ENCODE results near the gene EPB41L3. TPM values are rescaled to one million over a fixed set of nuclear protein-coding genes. Genes with fewer than 3 reads are reported as not detected.

Gene EPB41L3
- total RNA-seq, 1 experiment from 2014 or later = 0.36 TPM

- POLR2A ChIA-PET = no interaction called here
- CTCF ChIA-PET = no interaction called here
- Histone ChIP-seq H3K4me3 (ENCODE audit: low read depth in 2 of 2, low read length in 2 of 2) (no peak overlapping the region), H3K4me1 (ENCODE audit: control insufficient read depth, insufficient read depth, low read length) (no peaks in the 10 kb centered on the region), H3K36me3 (ENCODE audit: control insufficient read depth, insufficient read depth, low read length) (no peaks in the 10 kb centered on the region), H3K27ac (ENCODE audit: low read length) (no peak overlapping the region), H3K27me3 (ENCODE audit: control insufficient read depth, insufficient read depth, low read length) (no peaks in the 10 kb centered on the region), H3K9me3 (ENCODE audit: control insufficient read depth, insufficient read depth, low read depth, low read length) (no peaks in the 10 kb centered on the region)
- intact Hi-C loops (cut with micrococcal nuclease; ENCODE audit: unreplicated experiment) (no loop called here), in situ Hi-C loops (cut with HindIII; ENCODE audit: low pct_unique_long_range_greater_than_20kb, low sequenced_read_pairs) (no loop called here)
- TF ChIP-seq REST (IDR thresholded peaks at IDR 0.05; ENCODE audit: insufficient read depth in 1 of 2, low read depth in 2 of 2, low read length in 1 of 2) (no peak), SIN3A (IDR thresholded peaks at IDR 0.05; ENCODE audit: borderline replicate concordance, insufficient read depth, low read depth, low read length) (no peak), POLR2AphosphoS5 (IDR thresholded peaks at IDR 0.05; ENCODE audit: low read depth, low read length) (no peak), CTCF (IDR thresholded peaks at IDR 0.05) (no peak), TCF7L2 (IDR thresholded peaks at IDR 0.05; ENCODE audit: low read depth, low read length) (no peak)
- DNase-seq (ENCODE audit: low read depth, low spot score) (no peak), ATAC-seq (no peak)
- BruUV-seq (replicated peaks) = no TSS peak
These were observed 37.6 kb downstream of the EPB41L3 start for GRCh38 chr18:5506174-5506573.

GRCh38 chr18:5503740-5504139 lies 40.1 kb downstream of the EPB41L3 start:
- Histone ChIP-seq H3K36me3 (ENCODE audit: control insufficient read depth, insufficient read depth, low read length) (no peaks in the 10 kb centered on the region), H3K4me3 (ENCODE audit: low read depth in 2 of 2, low read length in 2 of 2) (no peak overlapping the region), H3K27me3 (ENCODE audit: control insufficient read depth, insufficient read depth, low read length) (no peaks in the 10 kb centered on the region), H3K4me1 (ENCODE audit: control insufficient read depth, insufficient read depth, low read length) (no peaks in the 10 kb centered on the region), H3K9me3 (ENCODE audit: control insufficient read depth, insufficient read depth, low read depth, low read length) (no peaks in the 10 kb centered on the region), H3K27ac (ENCODE audit: low read length) (no peak overlapping the region)
- no peak for ATAC-seq
- in situ Hi-C loops (cut with HindIII; ENCODE audit: low pct_unique_long_range_greater_than_20kb, low sequenced_read_pairs) (no loop called here), intact Hi-C loops (cut with micrococcal nuclease; ENCODE audit: unreplicated experiment) (no loop called here)
- TF ChIP-seq CTCF (IDR thresholded peaks at IDR 0.05) = no peak
- TF ChIP-seq SIN3A (IDR thresholded peaks at IDR 0.05; ENCODE audit: borderline replicate concordance, insufficient read depth, low read depth, low read length) = no peak
- no peak for TF ChIP-seq REST (IDR thresholded peaks at IDR 0.05; ENCODE audit: insufficient read depth in 1 of 2, low read depth in 2 of 2, low read length in 1 of 2)
- no peak for TF ChIP-seq TCF7L2 (IDR thresholded peaks at IDR 0.05; ENCODE audit: low read depth, low read length)
- no TSS peak for BruUV-seq (replicated peaks)
- no peak for DNase-seq (ENCODE audit: low read depth, low spot score)
- ChIA-PET POLR2A (no interaction called here), CTCF (no interaction called here)
